ENCODE data around the gene GPR137B. TPM values are rescaled to one million over a fixed set of nuclear protein-coding genes. Genes with fewer than 3 reads are reported as not detected.

Gene GPR137B
- total and polyA plus RNA-seq, 2 of the 8 experiments (the other 6 are each of a cell fraction or from before 2014, with no cell fraction given): 6.9 to 7.7 TPM

DNA sequence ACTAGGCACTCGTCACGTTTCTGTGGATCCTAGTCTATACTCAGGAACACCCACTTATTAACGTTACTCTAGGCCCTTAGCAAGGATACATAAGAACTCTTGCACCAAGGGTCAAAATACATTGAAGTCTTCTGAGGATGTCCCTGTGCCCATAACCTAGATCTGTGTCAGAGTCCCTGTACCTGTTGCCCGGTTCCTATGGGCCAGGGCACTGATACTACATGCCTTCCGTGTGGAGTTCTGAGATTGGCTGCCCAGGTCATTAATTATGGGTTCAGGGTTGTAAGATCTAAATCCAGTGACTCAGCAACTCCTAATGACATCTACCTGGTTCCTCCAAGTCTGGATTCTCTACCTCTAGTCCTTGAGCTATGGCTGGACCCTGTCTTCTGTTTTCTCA, 69.5 kb downstream of the GPR137B start:
- Histone ChIP-seq H2BK5ac (ENCODE audit: low read depth, low read length) (no peak overlapping the region), H3K27ac (ENCODE audit: low read depth, low read length) (no peak overlapping the region), H4K5ac (ENCODE audit: insufficient read length, low read depth, low read length) (no peak overlapping the region), H3K18ac (ENCODE audit: extremely low read depth, low read length) (no peak overlapping the region), H2BK15ac (ENCODE audit: low read length) (no peak overlapping the region), H3K4me1 (replicated peaks in 1 of 4; ENCODE audit: control insufficient read depth in 3 of 4, insufficient read depth in 4 of 4, low read length in 3 of 4) (no peaks in the 10 kb centered on the region), H3K56ac (replicated peaks; ENCODE audit: insufficient read length, low read depth, low read length) (no peak overlapping the region), H2BK20ac (ENCODE audit: low read length) (no peak overlapping the region), H3K27me3 (replicated peaks in 1 of 4; ENCODE audit: control insufficient read depth in 3 of 4, extremely low read depth in 1 of 4, insufficient read depth in 3 of 4, low read length in 3 of 4) (no peaks in the 10 kb centered on the region), H4K8ac (ENCODE audit: extremely low read depth, insufficient read depth, low read length) (no peak overlapping the region), H3K4ac (replicated peaks; ENCODE audit: insufficient read length, low read depth, low read length) (no peak overlapping the region), H2BK12ac (ENCODE audit: low read depth, low read length) (no peak overlapping the region), H3K23me2 (ENCODE audit: low read depth, low read length) (no peaks in the 10 kb centered on the region), H4K20me1 (replicated peaks in 1 of 2; ENCODE audit: control insufficient read depth in 1 of 2, insufficient read depth in 2 of 2, low read length in 2 of 2) (no peaks in the 10 kb centered on the region), H2BK120ac (replicated peaks; ENCODE audit: low read depth, low read length) (no peak overlapping the region), H3K79me2 (ENCODE audit: control insufficient read depth in 1 of 2, insufficient read depth in 2 of 2, low read length in 2 of 2) (no peaks in the 10 kb centered on the region), H3K23ac (ENCODE audit: insufficient read length) (no peak overlapping the region), H3K9ac (replicated peaks in 1 of 4; ENCODE audit: extremely low read depth in 1 of 4, low read depth in 3 of 4, low read length in 3 of 4) (no peak overlapping the region), H3K36me3 (ENCODE audit: control insufficient read depth in 2 of 4, insufficient read depth in 4 of 4, low read length in 3 of 4) (peaks cover 0 to 2% (median 0%) of the 10 kb centered on the region in 4 experiments; a peak in 1 of 8 replicates), H3K79me1 (ENCODE audit: low read depth, low read length) (no peaks in the 10 kb centered on the region), H2AK5ac (ENCODE audit: low read depth, low read length) (no peak overlapping the region), H4K91ac (replicated peaks; ENCODE audit: insufficient read length, low read length) (no peak overlapping the region), H3K4me3 (ENCODE audit: extremely low read depth in 1 of 4, insufficient read depth in 2 of 4, low read depth in 3 of 4, low read length in 4 of 4) (no peak overlapping the region), H3K4me2 (ENCODE audit: insufficient read depth in 1 of 2, low read depth in 2 of 2, low read length in 2 of 2) (no peak overlapping the region), H2AFZ (ENCODE audit: low read length) (no peak overlapping the region), H3K14ac (ENCODE audit: insufficient read length) (no peak overlapping the region), H3K9me3 (ENCODE audit: insufficient read depth in 2 of 2, low read depth in 1 of 2, low read length in 1 of 2) (no peaks in the 10 kb centered on the region)
- WGBS, 2 experiments (ENCODE audit: extremely low coverage in 1 of 2, insufficient coverage in 1 of 2, insufficient read length in 1 of 2, insufficient replicate concordance in 2 of 2, low coverage in 1 of 2, low lambda C conversion rate in 2 of 2, missing lambda C conversion rate in 1 of 2): 90% methylated on average over 5 of the region's 5 CpGs; no CpG with 5 or more reads in 1 of the 2 experiments
- CTCF ChIA-PET (ENCODE audit: partially characterized antibody): interaction anchor here (0.6 kb wide), 1 partner anchor 273 kb away, joined by 3 read pairs; no protein-coding TSS in a partner anchor
- POLR2A ChIA-PET (ENCODE audit: partially characterized antibody): no interaction called here
- no peak for DNase-seq (ENCODE audit: low read depth in 1 of 2, low spot score in 2 of 2)
- FAIRE-seq: no peak
- no peak for TF ChIP-seq JUN (IDR thresholded peaks at IDR 0.05; ENCODE audit: low read depth, low read length)
- TF ChIP-seq POLR2AphosphoS5 (IDR thresholded peaks at IDR 0.05; ENCODE audit: low read depth, low read length): no peak
- TF ChIP-seq FOSL1 (IDR thresholded peaks at IDR 0.05; ENCODE audit: insufficient read depth, low read depth, low read length): no peak
- no peak for TF ChIP-seq SRF (IDR thresholded peaks at IDR 0.05; ENCODE audit: low read depth, low read length)
- TF ChIP-seq, protein P1, sequence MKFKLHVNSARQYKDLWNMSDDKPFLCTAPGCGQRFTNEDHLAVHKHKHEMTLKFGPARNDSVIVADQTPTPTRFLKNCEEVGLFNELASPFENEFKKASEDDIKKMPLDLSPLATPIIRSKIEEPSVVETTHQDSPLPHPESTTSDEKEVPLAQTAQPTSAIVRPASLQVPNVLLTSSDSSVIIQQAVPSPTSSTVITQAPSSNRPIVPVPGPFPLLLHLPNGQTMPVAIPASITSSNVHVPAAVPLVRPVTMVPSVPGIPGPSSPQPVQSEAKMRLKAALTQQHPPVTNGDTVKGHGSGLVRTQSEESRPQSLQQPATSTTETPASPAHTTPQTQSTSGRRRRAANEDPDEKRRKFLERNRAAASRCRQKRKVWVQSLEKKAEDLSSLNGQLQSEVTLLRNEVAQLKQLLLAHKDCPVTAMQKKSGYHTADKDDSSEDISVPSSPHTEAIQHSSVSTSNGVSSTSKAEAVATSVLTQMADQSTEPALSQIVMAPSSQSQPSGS (IDR thresholded peaks at IDR 0.05; ENCODE audit: low read length): no peak
- no peak for TF ChIP-seq GABPA (IDR thresholded peaks at IDR 0.05; ENCODE audit: borderline replicate concordance, insufficient read depth, low read length)
- TF ChIP-seq BACH1 (IDR thresholded peaks at IDR 0.05; ENCODE audit: low read length): no peak
- no peak for TF ChIP-seq ASH2L (IDR thresholded peaks at IDR 0.05; ENCODE audit: low read length)
- TF ChIP-seq CREB1 (IDR thresholded peaks at IDR 0.05): no peak
